Endothelial cell of umbilical vein (primary cell): ENCODE results near the gene LHX2. TPM values are rescaled to one million over a fixed set of nuclear protein-coding genes. Genes with fewer than 3 reads are reported as not detected.

Experiments
- BruUV-seq: library from RNA; stranded (reverse); fragments of 400-500 nt; replicated peaks from 2 replicates; lab custom pipeline; 2021; lab: Mats Ljungman, UMichigan
- CTCF ChIA-PET: fragments of 300-600, 350-600 bp; sonication (Branson Sonifier 250); formaldehyde crosslinking; loops from one replicate; lab custom pipeline; 2021; ENCODE audit warnings: antibody characterized with exemption, inconsistent platforms; lab: Charles Lee
- POLR2A ChIA-PET: fragments of 300-600, 350-600 bp; sonication (Branson Sonifier 250); formaldehyde crosslinking; loops from one replicate; lab custom pipeline; 2021; ENCODE audit warnings: antibody characterized with exemption, inconsistent platforms; lab: Charles Lee
- DNase-seq: peaks from one replicate; pipeline ENCODE4 v3.0.0-alpha.2; 2011; ENCODE audit warnings: low read depth, low spot score
- FAIRE-seq: peaks from 2 replicates; lab custom pipeline; 2011; peaks lifted over from hg19 to GRCh38; lab: Jason Lieb, UNC
- H2AFZ ChIP-seq: 2 replicates; pipeline ENCODE4 v1.6.0; 2012; ENCODE audit warnings: low read depth, low read length, control low read depth, inconsistent platforms
- H3K27ac ChIP-seq: 2 replicates; pipeline ENCODE4 v1.5.1; 2011; ENCODE audit warnings: low read depth, mild to moderate bottlenecking, control low read depth, low read length, moderate library complexity; ENCODE audit not compliant: insufficient read depth
- H3K27me3 ChIP-seq, 2 experiments: 2 replicates each; pipeline versions ENCODE4 v1.6.0 to v1.6.1; 2011; ENCODE audit warnings: low read length in 2 of 2, mixed read lengths in 1 of 2; ENCODE audit not compliant: control insufficient read depth in 2 of 2, insufficient read depth in 2 of 2
- H3K36me3 ChIP-seq, 2 experiments: 2 replicates in 1 of 2; 3 replicates in 1 of 2; pipeline ENCODE4 v1.5.1; 2011; ENCODE audit warnings: low read length in 2 of 2, mild to moderate bottlenecking in 1 of 2, moderate library complexity in 1 of 2; ENCODE audit not compliant: control insufficient read depth in 2 of 2, insufficient read depth in 2 of 2; ENCODE audit errors: extremely low read depth in 1 of 2
- H3K4me1 ChIP-seq: 3 replicates; pipeline ENCODE4 v1.5.1; 2011; ENCODE audit warnings: mild to moderate bottlenecking, low read length; ENCODE audit not compliant: control insufficient read depth, insufficient read depth; ENCODE audit errors: extremely low read depth
- H3K4me2 ChIP-seq: 2 replicates; pipeline ENCODE4 v1.6.1; 2011; ENCODE audit warnings: low read length, control low read depth, mixed read lengths; ENCODE audit not compliant: insufficient read depth
- H3K4me3 ChIP-seq, 3 experiments: fragments of 200-600 bp in 1 of 3; sonication (generic), shearing (Covaris generic) in 1 of 3; replicated peaks in 1 of 3; 2 replicates each; pipeline ENCODE4 v1.5.1; 2011 to 2016; ENCODE audit warnings: control low read depth in 3 of 3, low read length in 3 of 3, mild to moderate bottlenecking in 2 of 3, inconsistent platforms in 1 of 3, low read depth in 1 of 3, moderate library complexity in 1 of 3; ENCODE audit not compliant: insufficient read depth in 1 of 3
- H3K79me2 ChIP-seq: 2 replicates; pipeline ENCODE4 v1.6.0; 2012; ENCODE audit warnings: low read length, inconsistent platforms; ENCODE audit not compliant: control insufficient read depth, insufficient read depth
- H3K9ac ChIP-seq: replicated peaks from 2 replicates; pipeline ENCODE3; 2011; ENCODE audit warnings: low read length, control low read depth; ENCODE audit not compliant: insufficient read depth; ENCODE audit errors: extremely low read depth
- H3K9me1 ChIP-seq: replicated peaks from 3 replicates; pipeline ENCODE4 v1.6.0; 2011; ENCODE audit warnings: mild to moderate bottlenecking, low read length; ENCODE audit not compliant: control insufficient read depth, insufficient read depth; ENCODE audit errors: extremely low read depth
- H3K9me3 ChIP-seq: replicated peaks from 2 replicates; pipeline ENCODE4 v1.5.1; 2012; ENCODE audit warnings: low read length, inconsistent platforms; ENCODE audit not compliant: control insufficient read depth, insufficient read depth
- H4K20me1 ChIP-seq: replicated peaks from 2 replicates; pipeline ENCODE3; 2011; ENCODE audit warnings: mild to moderate bottlenecking, low read length; ENCODE audit not compliant: control insufficient read depth, insufficient read depth; ENCODE audit errors: extremely low read depth
- CTCF ChIP-seq, 2 donors: IDR thresholded peaks; 1 replicate in 1 of 2; 2 replicates in 1 of 2; pipeline ENCODE4 v1.5.1; 2011; ENCODE audit warnings: low read length in 2 of 2, mild to moderate bottlenecking in 2 of 2, moderate library complexity in 2 of 2, control low read depth in 1 of 2, inconsistent platforms in 1 of 2, low read depth in 1 of 2; ENCODE audit not compliant: insufficient read depth in 1 of 2; ENCODE audit errors: extremely low read depth in 1 of 2
- EZH2 ChIP-seq: IDR thresholded peaks from 2 replicates; pipeline ENCODE4 v1.6.1; 2012; ENCODE audit warnings: borderline replicate concordance, low read depth, mild to moderate bottlenecking, moderate library complexity, low read length, inconsistent platforms; ENCODE audit not compliant: severe bottlenecking
- FOS ChIP-seq: IDR thresholded peaks from 2 replicates; pipeline ENCODE4 v1.6.1; 2011; ENCODE audit warnings: mild to moderate bottlenecking, low read length, moderate library complexity, borderline replicate concordance; ENCODE audit not compliant: insufficient read depth
- GATA2 ChIP-seq: IDR thresholded peaks from 2 replicates; pipeline ENCODE4 v1.7.0; 2011; ENCODE audit warnings: low read depth, mild to moderate bottlenecking, moderate library complexity, mixed read lengths, low read length; ENCODE audit not compliant: insufficient read length, insufficient read depth
- JUN ChIP-seq: IDR thresholded peaks from 2 replicates; pipeline ENCODE4 v1.6.1; 2011; ENCODE audit warnings: borderline replicate concordance, low read depth; ENCODE audit not compliant: insufficient read length, insufficient read depth
- MAX ChIP-seq: IDR thresholded peaks from 2 replicates; pipeline ENCODE4 v1.6.1; 2011; ENCODE audit not compliant: insufficient read depth, insufficient read length
- MYC ChIP-seq: IDR thresholded peaks from one replicate; pipeline ENCODE4 v1.6.1; 2011; ENCODE audit warnings: mild to moderate bottlenecking, low read depth, low read length
- POLR2A ChIP-seq: IDR thresholded peaks from 2 replicates; pipeline ENCODE4 v1.6.1; 2012; ENCODE audit warnings: low read depth, mild to moderate bottlenecking, control low read depth, low read length
- POLR2AphosphoS5 ChIP-seq: IDR thresholded peaks from 2 replicates; pipeline ENCODE4 v1.6.1; 2012; ENCODE audit warnings: low read depth, mild to moderate bottlenecking, control low read depth, low read length, moderate library complexity; ENCODE audit not compliant: insufficient read depth
- dilution Hi-C: fragments of 300-500 bp; cut with MboI; formaldehyde crosslinking; loops from one replicate; pipeline ENCODE4 v1.15.0; 2019; ENCODE audit warnings: low sequenced_read_pairs; ENCODE audit not compliant: extremely low pct_ligation_motif_present
- intact Hi-C: fragments of 100-400 bp; cut with micrococcal nuclease; formaldehyde crosslinking; loops from one replicate; pipeline ENCODE4 v1.10.0; 2022
- polyA plus RNA-seq, 4 experiments: library from polyadenylated mRNA; depleted of rRNA in 3 of 4; stranded (reverse) in 3 of 4; unstranded in 1 of 4; fragments of >200 nt; gene quantifications; 2 replicates each; pipeline versions ENCODE4 v1.2.1 to v1.2.3, GENCODE V29; 2011 to 2012; ENCODE audit warnings: missing spikeins in 1 of 4
- total RNA-seq: library from RNA; stranded (reverse); gene quantifications from 2 replicates; pipeline ENCODE4 v1.2.3, GENCODE V29; 2021

The LHX2 gene
- total and polyA plus RNA-seq, 2 donors (not counting 3 experiments of a cell fraction or from before 2014, with no cell fraction given): not detected

- Histone ChIP-seq H3K36me3 (no peaks in the 10 kb centered on the region), H3K27ac (no peak overlapping the region), H3K9ac (no peak overlapping the region), H3K9me1 (no peaks in the 10 kb centered on the region), H3K79me2 (no peaks in the 10 kb centered on the region), H3K9me3 (no peaks in the 10 kb centered on the region), H4K20me1 (no peaks in the 10 kb centered on the region), H3K4me1 (peaks cover 4% of the 10 kb centered on the region), H3K4me3 (no peak overlapping the region), H3K27me3 (peaks cover 12 to 34% of the 10 kb centered on the region in 2 experiments), H2AFZ (no peak overlapping the region), H3K4me2 (no peak overlapping the region)
- dilution Hi-C loops (no loop called here), intact Hi-C loops (no loop called here)
- no TSS peak for BruUV-seq
- DNase-seq: no peak
- ChIA-PET CTCF (interaction anchor here (1.3 to 5.8 kb wide), 2 partner anchors 14 to 493 kb away, joined by 3 to 154 read pairs; no protein-coding TSS in a partner anchor), POLR2A (no interaction called here)
- no peak for FAIRE-seq
- TF ChIP-seq CTCF (IDR thresholded peaks at IDR 0.05; ENCODE audit: extremely low read depth in 1 of 2, insufficient read depth in 1 of 2, low read depth in 1 of 2, low read length in 2 of 2) (no peak), MYC (no peak), POLR2A (no peak), JUN (no peak), POLR2AphosphoS5 (no peak), GATA2 (no peak), EZH2 (no peak), MAX (no peak), FOS (no peak)
Measured at GRCh38 chr9:124037790-124038189, 26.2 kb downstream of the LHX2 start.
